KMS-11 (cell line): ENCODE results near the gene CCL26.

Experiments used
- H2AFZ ChIP-seq: fragments of 200-600 bp; sonication (generic); 2 replicates; pipeline ENCODE4 v1.6.1; 2016; ENCODE audit warnings: antibody characterized with exemption, mixed run types, low read depth
- H3K27ac ChIP-seq: fragments of 200-600 bp; sonication (generic); 2 replicates; pipeline ENCODE4 v1.6.1; 2016; ENCODE audit warnings: mild to moderate bottlenecking, mixed run types
- H3K27me3 ChIP-seq: fragments of 200-600 bp; sonication (generic); 2 replicates; pipeline ENCODE4 v1.6.1; 2017; ENCODE audit warnings: mild to moderate bottlenecking, low read depth, mixed run types, moderate library complexity; ENCODE audit not compliant: insufficient read depth
- H3K36me3 ChIP-seq: fragments of 200-600 bp; sonication (generic); 2 replicates; pipeline ENCODE4 v1.6.1; 2017; ENCODE audit warnings: mild to moderate bottlenecking, mixed run types; ENCODE audit not compliant: insufficient read depth
- H3K4me1 ChIP-seq: fragments of 200-600 bp; sonication (generic); 2 replicates; pipeline ENCODE4 v1.6.1; 2016; ENCODE audit warnings: mild to moderate bottlenecking, low read depth, mixed run types; ENCODE audit not compliant: poor library complexity, severe bottlenecking
- H3K4me2 ChIP-seq: fragments of 200-600 bp; sonication (generic); 2 replicates; pipeline ENCODE4 v1.7.0; 2016; ENCODE audit warnings: mild to moderate bottlenecking, mixed run types
- H3K4me3 ChIP-seq: fragments of 200-600 bp; sonication (generic); IDR thresholded peaks from 2 replicates; pipeline ENCODE4 v1.6.1; 2017; ENCODE audit warnings: low read depth, low read length, mixed read lengths; ENCODE audit not compliant: insufficient read depth
- H3K79me2 ChIP-seq: fragments of 200-600 bp; sonication (generic); 2 replicates; pipeline ENCODE4 v1.6.1; 2016; ENCODE audit warnings: low read depth, mixed run types; ENCODE audit not compliant: insufficient read depth
- H3K9ac ChIP-seq: fragments of 200-600 bp; sonication (generic); 2 replicates; pipeline ENCODE4 v1.6.1; 2016; ENCODE audit warnings: mild to moderate bottlenecking, mixed run types
- H4K20me1 ChIP-seq: fragments of 200-600 bp; sonication (generic); 2 replicates; pipeline ENCODE4 v1.6.1; 2016; ENCODE audit warnings: mild to moderate bottlenecking, mixed run types; ENCODE audit not compliant: insufficient read depth
- TF ChIP-seq, protein P1 (sequence below): fragments of 200-600 bp; sonication (generic); conservative IDR thresholded peaks from 2 replicates; pipeline ENCODE4 v1.6.1; 2017; ENCODE audit warnings: low read depth, mild to moderate bottlenecking, antibody characterized with exemption, low read length, moderate library complexity, mixed read lengths

The CCL26 gene

DNA sequence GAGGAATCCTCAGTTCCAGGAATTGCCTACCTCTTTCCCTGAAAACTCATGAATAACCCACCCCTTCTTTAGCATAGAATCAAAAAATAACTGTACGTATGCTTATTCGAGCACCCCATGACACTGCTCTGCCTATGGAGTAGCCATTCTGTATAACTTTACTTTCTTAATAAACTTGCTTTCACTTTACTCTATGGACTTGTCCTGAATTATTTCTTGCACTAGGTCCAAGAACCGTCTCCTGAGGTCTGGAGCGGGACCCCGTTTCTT, 30.5 kb upstream of the CCL26 start:
- no peaks in the 10 kb centered on the region for H4K20me1 ChIP-seq
- no peak overlapping the region for H3K4me3 ChIP-seq
- no peaks in the 10 kb centered on the region for H3K4me1 ChIP-seq
- no peaks in the 10 kb centered on the region for H3K79me2 ChIP-seq
- H3K36me3 ChIP-seq, result no peaks in the 10 kb centered on the region
- H2AFZ ChIP-seq, result no peak overlapping the region
- TF ChIP-seq, protein P1, sequence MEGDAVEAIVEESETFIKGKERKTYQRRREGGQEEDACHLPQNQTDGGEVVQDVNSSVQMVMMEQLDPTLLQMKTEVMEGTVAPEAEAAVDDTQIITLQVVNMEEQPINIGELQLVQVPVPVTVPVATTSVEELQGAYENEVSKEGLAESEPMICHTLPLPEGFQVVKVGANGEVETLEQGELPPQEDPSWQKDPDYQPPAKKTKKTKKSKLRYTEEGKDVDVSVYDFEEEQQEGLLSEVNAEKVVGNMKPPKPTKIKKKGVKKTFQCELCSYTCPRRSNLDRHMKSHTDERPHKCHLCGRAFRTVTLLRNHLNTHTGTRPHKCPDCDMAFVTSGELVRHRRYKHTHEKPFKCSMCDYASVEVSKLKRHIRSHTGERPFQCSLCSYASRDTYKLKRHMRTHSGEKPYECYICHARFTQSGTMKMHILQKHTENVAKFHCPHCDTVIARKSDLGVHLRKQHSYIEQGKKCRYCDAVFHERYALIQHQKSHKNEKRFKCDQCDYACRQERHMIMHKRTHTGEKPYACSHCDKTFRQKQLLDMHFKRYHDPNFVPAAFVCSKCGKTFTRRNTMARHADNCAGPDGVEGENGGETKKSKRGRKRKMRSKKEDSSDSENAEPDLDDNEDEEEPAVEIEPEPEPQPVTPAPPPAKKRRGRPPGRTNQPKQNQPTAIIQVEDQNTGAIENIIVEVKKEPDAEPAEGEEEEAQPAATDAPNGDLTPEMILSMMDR, result no peak
- no peak overlapping the region for H3K4me2 ChIP-seq
- no peak overlapping the region for H3K9ac ChIP-seq
- no peak overlapping the region for H3K27ac ChIP-seq
- no peaks in the 10 kb centered on the region for H3K27me3 ChIP-seq

DNA sequence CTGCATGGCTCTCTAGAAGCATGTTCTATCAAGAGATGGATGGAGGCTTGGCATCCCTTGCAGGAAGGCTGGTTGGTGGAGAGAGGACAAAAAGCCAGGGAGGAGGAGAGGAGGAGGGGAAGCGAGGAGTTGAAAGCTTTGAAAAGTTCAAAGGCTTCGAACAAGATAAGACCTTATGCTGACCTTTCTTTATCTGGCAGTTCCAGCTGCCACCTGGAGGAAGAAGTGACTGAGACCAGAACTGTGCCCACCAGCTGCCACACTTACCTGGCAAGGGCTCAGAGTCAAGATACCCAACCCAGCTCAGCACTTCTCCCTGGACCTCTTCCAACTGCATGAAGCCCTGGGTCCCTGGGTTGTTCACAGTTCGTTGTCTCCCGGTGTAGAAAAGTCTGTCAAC, 26.8 kb upstream of the CCL26 start:
- Histone ChIP-seq H3K4me2 (no peak overlapping the region), H3K36me3 (no peaks in the 10 kb centered on the region), H3K27ac (no peak overlapping the region), H3K9ac (no peak overlapping the region), H3K79me2 (no peaks in the 10 kb centered on the region), H3K4me1 (no peaks in the 10 kb centered on the region), H3K4me3 (no peak overlapping the region), H2AFZ (no peak overlapping the region), H4K20me1 (no peaks in the 10 kb centered on the region), H3K27me3 (no peaks in the 10 kb centered on the region)
- TF ChIP-seq, protein P1, result no peak

DNA sequence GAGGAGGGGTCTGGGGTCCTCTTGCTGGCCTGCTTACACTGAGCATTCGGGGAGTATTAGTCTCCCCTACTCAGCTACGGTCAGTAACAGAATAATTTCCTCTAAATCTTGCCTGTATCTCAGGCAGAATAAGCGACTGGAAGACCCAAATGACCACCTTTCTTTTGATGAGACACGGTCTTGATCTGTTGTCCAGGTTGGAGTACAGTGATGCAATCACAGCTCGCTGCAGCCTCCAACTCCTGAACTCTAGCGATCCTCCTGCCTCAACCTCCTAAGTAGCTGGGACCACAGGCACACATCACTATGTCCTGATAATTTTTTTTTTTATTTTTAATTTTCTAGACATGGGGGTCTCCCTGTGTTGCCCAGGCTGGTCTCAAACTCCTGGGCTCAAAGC, 24.4 kb upstream of the CCL26 start:
- no peak overlapping the region for H3K27ac ChIP-seq
- no peaks in the 10 kb centered on the region for H4K20me1 ChIP-seq
- no peaks in the 10 kb centered on the region for H3K27me3 ChIP-seq
- no peak overlapping the region for H3K9ac ChIP-seq
- H3K4me3 ChIP-seq, result no peak overlapping the region
- H3K4me1 ChIP-seq, result no peaks in the 10 kb centered on the region
- H3K4me2 ChIP-seq, result no peak overlapping the region
- no peak overlapping the region for H2AFZ ChIP-seq
- TF ChIP-seq, protein P1, result no peak
- H3K79me2 ChIP-seq, result no peaks in the 10 kb centered on the region
- H3K36me3 ChIP-seq, result no peaks in the 10 kb centered on the region

DNA sequence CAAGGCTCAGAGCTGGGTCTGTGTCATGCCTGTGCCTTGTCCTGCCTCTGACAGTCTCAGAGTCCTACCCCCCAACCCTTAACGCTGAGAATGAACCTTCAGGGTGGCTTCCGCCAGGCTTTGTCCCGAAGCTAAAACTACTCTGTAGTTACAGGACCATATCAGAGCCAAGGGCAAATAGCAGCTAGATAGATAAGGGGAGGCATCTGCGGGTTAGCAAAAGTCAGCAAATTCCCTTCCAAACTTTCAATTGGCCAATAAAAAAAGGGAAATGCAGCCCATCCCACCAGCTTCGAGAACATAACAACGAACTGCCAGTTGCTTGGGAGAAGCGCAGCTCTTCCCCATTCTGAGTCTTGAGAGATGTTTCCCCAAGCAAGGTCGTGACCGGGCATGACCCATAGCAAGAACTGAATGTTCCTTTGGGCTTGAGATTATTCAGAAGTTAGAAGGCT, 23.8 kb upstream of the CCL26 start:
- H3K9ac ChIP-seq, result no peak overlapping the region

More for the DNA sequence above, 23.8 kb upstream of the CCL26 start:
- no peaks in the 10 kb centered on the region for H3K79me2 ChIP-seq
- H3K4me3 ChIP-seq, result no peak overlapping the region
- TF ChIP-seq, protein P1, result no peak
- no peaks in the 10 kb centered on the region for H3K4me1 ChIP-seq
- no peaks in the 10 kb centered on the region for H4K20me1 ChIP-seq
- no peaks in the 10 kb centered on the region for H3K36me3 ChIP-seq
- H2AFZ ChIP-seq, result no peak overlapping the region
- H3K27me3 ChIP-seq, result no peaks in the 10 kb centered on the region
- no peak overlapping the region for H3K4me2 ChIP-seq
- no peak overlapping the region for H3K27ac ChIP-seq
